Measurements from ENCODE around the gene ZNF174. TPM values are rescaled to one million over a fixed set of nuclear protein-coding genes. Genes with fewer than 3 reads are reported as not detected.

ZNF174 gene
- total and polyA plus RNA-seq, 11 donors = 7.9 to 21.0 (median 9.8) TPM

DNA sequence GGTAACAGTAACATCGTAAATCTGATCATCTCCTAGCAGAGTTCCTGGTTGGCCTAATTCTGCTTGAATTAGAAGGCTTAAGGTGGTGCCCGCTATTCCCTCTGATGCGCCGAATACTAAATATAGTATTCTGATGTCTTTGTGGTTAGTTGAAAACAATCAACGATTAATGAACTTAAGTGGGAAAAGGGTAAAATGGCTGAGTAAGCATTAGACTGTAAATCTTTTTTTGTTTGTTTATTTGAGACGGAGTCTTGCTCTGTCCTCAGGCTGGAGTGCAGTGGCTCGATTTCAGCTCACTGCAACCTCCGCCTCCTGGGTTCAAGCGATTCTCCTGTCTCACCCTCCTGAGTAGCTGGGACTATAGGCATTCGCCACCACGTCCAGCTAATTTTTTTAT is 31.9 kb upstream of the ZNF174 start:
- DNase-seq (no peak), ATAC-seq (no peak)
- no peaks in the 10 kb centered on the region for H3K27me3 ChIP-seq
- WGBS, 4 donors = 91 to 95% (median 93%) methylated on average over 11 of the region's 11 CpGs
- intact Hi-C loops (cut with DNase I) = loop anchor here in 3 of 10 donors (5.0 to 10.0 kb wide), 5 partner anchors 62 to 136 kb away; partner anchors contain the start of genes TIGD7 (in 2 of the 3), ZNF75A (in 2 of the 3) and CLUAP1 (in 1 of the 3)
- H3K36me3 ChIP-seq = peaks cover 0 to 4% (median 0%) of the 10 kb centered on the region in 9 donors
- H3K4me1 ChIP-seq = peaks cover 0 to 7% (median 0%) of the 10 kb centered on the region in 12 donors
- H3K4me3 ChIP-seq = no peak overlapping the region
- no peak for TF ChIP-seq POLR2A (IDR thresholded peaks at IDR 0.05)
- TF ChIP-seq CTCF (IDR thresholded peaks at IDR 0.05) = no peak
- no peak overlapping the region for H3K27ac ChIP-seq
- H3K9me3 ChIP-seq = peaks cover 0 to 32% (median 6%) of the 10 kb centered on the region in 12 donors

- intact Hi-C loops (cut with DNase I) = loop anchor here in 1 of 10 donors (10.0 kb wide), 1 partner anchor 59 kb away; no protein-coding TSS in a partner anchor
- Histone ChIP-seq H3K27me3 (no peaks in the 10 kb centered on the region), H3K9me3 (peaks cover 0 to 79% (median 38%) of the 10 kb centered on the region in 12 donors), H3K27ac (no peak overlapping the region), H3K4me3 (no peak overlapping the region), H3K36me3 (peaks cover 0 to 17% (median 0%) of the 10 kb centered on the region in 9 donors), H3K4me1 (no peaks in the 10 kb centered on the region)
- no peak for TF ChIP-seq POLR2A (IDR thresholded peaks at IDR 0.05)
- TF ChIP-seq CTCF (IDR thresholded peaks at IDR 0.05) = no peak
- WGBS, 4 donors = 93 to 98% (median 95%) methylated on average over 5 of the region's 5 CpGs
- ATAC-seq (no peak), DNase-seq (no peak)
Measured at GRCh38 chr16:3375680-3376079, 25.3 kb upstream of the ZNF174 start.

GRCh38 chr16:3377917-3378316 is 23.1 kb upstream of the ZNF174 start:
- TF ChIP-seq POLR2A (IDR thresholded peaks at IDR 0.05) (no peak), CTCF (IDR thresholded peaks at IDR 0.05) (no peak)
- no peaks in the 10 kb centered on the region for H3K4me1 ChIP-seq
- H3K27me3 ChIP-seq = no peaks in the 10 kb centered on the region
- ATAC-seq (no peak), DNase-seq (no peak)
- H3K9me3 ChIP-seq = peaks cover 0 to 96% (median 60%) of the 10 kb centered on the region in 12 donors
- H3K36me3 ChIP-seq = peaks cover 4 to 39% (median 7%) of the 10 kb centered on the region in 9 donors
- intact Hi-C loops (cut with DNase I) = loop anchor here in 1 of 10 donors (10.0 kb wide), 1 partner anchor 57 kb away; no protein-coding TSS in a partner anchor
- H3K4me3 ChIP-seq = no peak overlapping the region
- H3K27ac ChIP-seq = no peak overlapping the region

DNA sequence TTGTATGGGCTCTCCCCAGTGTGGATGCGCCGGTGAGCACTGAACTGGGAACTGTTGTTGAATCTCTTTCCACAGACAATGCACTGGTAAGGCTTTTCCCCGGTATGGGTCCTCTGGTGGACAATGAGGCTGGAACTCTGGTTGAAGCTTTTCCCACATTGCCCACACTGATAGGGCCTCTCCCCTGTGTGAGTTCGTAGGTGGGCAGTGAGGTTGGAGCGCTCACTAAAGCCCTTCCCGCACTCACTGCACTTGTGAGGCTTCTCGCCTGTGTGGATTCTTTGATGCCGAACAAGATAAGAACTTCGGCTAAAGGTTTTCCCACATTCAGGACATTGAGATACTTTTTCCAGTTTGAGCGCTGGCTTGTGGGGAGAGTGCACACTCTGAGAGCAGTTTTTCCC is 18.0 kb upstream of the ZNF174 start:
- Histone ChIP-seq H3K27me3 (no peaks in the 10 kb centered on the region), H3K4me3 (no peak overlapping the region), H3K4me1 (no peaks in the 10 kb centered on the region), H3K27ac (no peak overlapping the region), H3K36me3 (peaks cover 19 to 73% (median 42%) of the 10 kb centered on the region in 9 donors), H3K9me3 (peaks cover 9 to 96% (median 74%) of the 10 kb centered on the region in 12 donors)
- TF ChIP-seq POLR2A (IDR thresholded peaks at IDR 0.05) = no peak
- intact Hi-C loops (cut with DNase I) = loop anchor here in 3 of 10 donors (5.0 to 10.0 kb wide), 2 partner anchors 68 to 76 kb away; partner anchors contain the start of genes TIGD7 (in 1 of the 3) and ZNF75A (in 1 of the 3)
- no peak for ATAC-seq
- DNase-seq = no peak
- 97 to 99% (median 98%) methylated on average over 9 to 10 of the region's 10 CpGs for WGBS, 4 donors

Measured in heart left ventricle (tissue), 16 donors.